ENCODE data around the gene ACTL7A.
"Not testable (repeated sequence)": the region's sequence is repeated elsewhere in the genome, so short reads cannot be mapped to it uniquely, and the experiment has no call there.

Gene ACTL7A, protein sequence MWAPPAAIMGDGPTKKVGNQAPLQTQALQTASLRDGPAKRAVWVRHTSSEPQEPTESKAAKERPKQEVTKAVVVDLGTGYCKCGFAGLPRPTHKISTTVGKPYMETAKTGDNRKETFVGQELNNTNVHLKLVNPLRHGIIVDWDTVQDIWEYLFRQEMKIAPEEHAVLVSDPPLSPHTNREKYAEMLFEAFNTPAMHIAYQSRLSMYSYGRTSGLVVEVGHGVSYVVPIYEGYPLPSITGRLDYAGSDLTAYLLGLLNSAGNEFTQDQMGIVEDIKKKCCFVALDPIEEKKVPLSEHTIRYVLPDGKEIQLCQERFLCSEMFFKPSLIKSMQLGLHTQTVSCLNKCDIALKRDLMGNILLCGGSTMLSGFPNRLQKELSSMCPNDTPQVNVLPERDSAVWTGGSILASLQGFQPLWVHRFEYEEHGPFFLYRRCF

DNA sequence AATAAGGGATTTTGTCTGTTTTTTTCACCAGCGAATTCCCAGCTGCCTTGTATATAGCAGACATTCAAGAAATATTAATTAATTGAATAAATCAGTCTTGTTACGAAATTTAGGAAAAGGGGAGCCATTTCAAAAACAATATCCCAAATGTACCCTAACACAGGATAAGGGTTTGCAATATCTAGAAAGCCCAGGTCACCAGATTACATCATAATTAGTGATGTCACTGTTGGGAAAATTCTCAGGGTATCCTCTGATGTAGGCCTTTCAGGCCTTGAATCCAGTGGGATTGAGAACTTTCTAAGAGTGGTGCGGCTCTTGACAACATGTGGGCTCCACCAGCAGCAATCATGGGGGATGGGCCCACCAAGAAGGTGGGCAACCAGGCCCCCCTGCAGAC is at the start of gene ACTL7A:
Gene ACTL7A (plus strand): TSS at position 270 of the 400 bp plus-strand sequence. CDS start 57 bp downstream, at position 327.
- no peak for DNase-seq (ENCODE audit: low spot score)

DNA sequence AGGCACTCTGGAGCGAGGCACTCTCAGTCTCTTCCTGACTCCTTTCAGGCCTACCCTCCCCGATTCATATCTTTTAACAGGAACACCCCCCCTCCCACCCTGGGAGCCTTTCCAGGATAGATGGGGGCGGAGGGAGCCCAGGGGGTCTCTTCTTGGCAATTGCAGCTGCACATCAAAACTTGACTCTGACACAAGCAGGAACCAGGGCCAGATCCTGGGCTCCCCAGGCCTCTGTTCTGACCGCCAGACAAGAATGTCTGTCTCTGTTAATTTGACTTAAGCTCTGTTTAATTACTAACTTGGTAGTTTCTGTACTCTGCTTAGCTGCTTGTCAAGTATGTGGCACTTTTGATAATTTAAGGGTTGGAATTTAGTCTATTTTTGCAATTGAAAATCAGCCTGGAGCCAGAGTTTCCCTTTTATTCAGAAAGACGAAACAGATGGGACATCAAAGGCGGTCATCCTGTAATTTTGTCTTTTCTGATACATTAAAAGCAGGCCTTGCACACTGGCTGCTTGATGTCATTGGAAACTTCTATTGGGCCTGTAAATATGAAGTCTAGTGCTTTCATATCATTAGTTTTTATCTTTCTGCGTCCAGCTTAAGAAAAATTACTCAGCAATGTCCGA is 49.6 kb upstream of the ACTL7A start:
- no peak for DNase-seq (ENCODE audit: low spot score)

DNA sequence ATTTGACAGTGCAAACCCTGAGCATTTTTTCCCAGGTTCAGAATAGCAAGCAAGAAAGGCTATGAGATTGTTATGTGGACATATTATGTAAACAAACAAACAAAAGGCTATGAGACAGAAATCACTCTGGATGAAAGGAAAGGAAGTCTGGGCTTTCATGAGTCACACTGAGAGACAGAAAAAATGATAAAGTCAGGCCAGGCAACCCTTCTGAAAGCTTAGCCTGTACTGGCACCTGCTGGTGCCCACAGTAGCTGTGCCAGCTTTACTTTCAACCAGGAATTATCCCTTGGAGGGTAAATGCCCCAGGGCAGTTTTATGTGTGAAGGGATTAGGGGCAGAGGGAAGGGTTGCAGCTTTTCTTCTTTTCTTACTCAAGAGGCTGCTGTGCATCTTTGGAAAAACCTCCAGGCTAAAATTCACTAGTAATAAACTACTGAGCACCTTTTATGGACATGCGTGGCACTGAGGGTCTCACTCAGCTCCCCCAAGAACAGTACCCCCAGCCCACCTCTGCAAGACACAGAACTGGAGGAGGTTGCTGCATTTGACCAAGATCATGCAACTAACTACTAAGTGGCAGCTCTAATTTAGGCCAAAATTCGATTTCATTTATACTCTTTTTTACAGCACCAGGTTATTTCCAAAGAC is 48.0 kb upstream of the ACTL7A start:
- no peak for DNase-seq (ENCODE audit: low spot score)

DNA sequence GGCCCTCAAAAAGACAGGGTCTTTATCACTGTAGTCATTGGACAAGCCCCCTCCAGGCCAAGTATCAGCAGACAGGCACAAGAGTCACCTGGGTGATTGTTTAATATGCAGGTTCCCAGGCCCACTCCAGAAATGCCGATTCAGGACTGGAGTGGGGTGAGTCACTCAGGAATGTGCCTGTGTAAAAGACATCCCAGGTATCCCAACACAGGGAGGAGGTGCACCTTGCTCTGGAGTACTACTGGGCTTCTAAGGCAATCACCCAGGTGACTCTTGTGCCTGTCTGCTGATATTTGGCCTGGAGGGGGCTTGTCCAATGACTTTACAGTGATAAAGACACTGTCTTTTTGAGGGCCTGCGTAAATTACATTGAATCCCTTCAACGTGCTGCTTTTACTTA is 46.9 kb upstream of the ACTL7A start:
- DNase-seq (ENCODE audit: low spot score): no peak

DNA sequence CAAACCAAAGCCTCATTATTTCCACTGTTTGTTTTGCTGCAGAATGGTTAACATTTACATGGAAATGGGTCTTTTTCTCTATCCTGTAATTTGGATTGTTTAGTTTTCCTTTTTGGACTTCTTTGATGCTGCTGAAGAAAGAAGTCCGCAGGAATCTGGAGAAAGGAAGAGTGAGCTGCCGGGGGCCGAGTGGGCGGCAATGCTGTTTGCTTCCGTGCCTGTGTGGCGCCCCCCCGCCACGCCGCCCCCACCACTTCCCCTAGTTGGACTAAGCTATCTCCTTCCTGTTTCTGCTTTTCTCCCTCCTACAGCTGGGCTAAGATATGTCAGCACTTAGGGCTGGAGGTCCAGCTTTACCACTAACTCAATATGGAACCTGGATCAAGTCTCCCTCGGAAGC is 46.0 kb upstream of the ACTL7A start:
- DNase-seq (ENCODE audit: low spot score): no peak

DNA sequence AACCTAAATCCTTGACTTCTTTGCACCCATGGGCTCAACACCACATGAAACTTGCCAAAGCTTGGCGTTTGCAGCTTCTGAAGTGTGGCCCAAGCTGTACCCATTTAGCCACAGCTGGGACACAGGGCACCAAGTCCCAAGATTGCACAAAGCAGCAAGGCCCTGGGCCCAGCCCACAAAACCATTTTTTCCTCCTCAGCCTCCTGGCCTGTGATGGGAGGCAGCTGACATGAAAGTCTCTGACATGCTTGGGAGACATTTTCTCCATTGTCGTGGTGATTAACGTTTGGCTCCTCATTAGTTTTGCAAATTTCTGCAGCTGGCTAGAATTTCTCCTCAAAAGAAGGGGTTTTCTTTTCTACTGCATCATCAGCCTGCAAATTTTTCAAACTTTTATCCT is 38.2 kb upstream of the ACTL7A start:
- no peak for DNase-seq (ENCODE audit: low spot score)

DNA sequence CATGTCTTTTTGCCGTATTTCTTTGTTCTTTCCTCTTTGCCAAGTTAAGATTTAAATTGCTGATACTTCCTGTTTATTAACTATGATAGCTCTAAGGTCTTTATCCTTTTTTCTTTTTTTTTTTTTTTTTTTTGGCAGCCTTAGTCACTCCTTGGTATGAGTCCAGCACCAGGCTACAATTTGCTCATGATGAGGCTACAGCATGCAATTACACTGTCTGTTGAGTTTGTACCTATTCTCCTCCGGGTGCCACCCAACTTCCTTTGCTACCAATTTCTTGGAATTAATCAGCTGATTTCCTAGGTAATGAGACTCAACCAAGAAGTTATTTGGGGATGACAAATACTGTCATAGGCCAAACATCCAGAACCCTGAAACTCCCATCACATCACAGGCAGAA is 31.8 kb upstream of the ACTL7A start:
- no peak for DNase-seq (ENCODE audit: low spot score)

DNA sequence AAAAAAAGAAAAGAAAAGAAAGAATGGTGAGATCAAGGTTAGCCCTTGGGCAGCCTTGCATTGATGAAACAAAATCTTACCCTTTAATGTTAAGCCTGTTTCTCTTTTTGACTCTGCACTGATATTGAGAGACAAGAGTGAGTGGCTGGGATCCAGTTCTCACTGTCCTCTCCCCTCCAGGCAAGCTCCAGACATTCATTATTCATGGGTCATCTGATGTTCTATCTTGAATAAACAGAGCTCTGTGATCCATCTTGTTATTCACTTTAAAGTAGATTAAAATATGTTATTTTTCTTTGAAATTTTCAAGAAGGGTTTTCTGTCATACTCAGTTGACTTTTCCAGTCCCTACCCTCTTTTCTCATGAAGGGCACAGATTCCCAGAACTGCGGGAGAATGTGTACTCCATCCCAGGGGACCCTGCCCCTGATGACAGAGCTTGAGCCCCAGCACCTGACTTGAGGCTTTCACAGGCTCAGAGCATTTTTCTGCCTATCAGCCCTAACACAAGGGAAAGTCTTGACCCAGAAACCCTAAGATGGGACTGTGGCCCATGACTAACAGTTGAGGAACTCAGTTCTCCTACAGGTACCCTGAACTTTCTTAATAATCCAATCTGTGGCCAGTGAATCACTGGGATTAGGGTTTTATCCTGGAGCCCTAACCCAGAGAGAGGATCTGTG is 30.4 kb upstream of the ACTL7A start:
- no peak for DNase-seq (ENCODE audit: low spot score)

DNA sequence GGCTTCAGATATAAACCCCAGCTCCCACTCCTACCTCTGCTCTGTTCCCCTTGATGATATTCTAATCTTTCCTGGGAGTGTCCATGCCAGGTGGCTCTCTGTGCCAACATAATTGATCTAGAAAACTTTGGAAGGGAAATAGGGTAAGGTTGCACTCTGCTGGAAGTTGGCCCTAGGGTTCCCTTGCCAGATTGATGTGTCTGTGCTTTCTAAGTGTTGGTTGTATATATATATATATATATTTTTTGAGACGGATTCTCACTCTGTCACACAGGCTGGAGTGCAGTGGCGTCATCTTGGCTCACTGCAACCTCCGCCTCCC is 29.9 kb upstream of the ACTL7A start:
- no peak for DNase-seq (ENCODE audit: low spot score)

DNA sequence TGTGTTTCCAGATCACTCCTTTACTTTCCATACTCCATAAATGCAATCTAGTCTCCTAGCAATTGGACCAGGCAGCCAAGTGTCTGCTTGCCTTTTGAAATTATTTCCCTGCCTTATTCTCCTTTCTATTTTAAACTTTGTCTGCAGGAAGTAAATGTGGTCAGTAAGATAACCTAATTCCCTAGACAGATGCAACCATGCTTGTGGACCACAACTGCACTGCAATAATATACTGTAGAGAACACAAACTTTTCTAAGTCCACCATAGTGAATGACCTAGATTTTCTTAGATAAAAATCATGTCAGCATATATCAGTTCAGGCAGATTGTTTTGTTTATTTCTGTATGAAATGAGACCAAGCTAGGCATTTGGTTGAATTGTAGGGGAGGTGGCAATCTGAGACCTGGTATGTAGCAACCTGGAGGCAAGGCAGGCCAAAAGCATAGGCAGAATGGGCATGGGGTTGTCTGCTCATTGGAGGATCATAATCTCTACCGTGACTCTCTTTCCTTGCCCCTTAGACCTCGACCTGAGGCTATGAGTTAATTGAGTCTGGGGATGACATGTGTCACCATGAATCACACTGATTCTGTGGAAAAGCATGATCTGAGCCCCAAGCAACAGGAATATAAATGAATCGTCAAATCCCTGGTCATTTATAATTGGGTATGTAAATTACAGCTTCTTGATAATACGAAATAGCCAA is 27.0 kb upstream of the ACTL7A start:
- DNase-seq (ENCODE audit: low spot score): no peak

DNA sequence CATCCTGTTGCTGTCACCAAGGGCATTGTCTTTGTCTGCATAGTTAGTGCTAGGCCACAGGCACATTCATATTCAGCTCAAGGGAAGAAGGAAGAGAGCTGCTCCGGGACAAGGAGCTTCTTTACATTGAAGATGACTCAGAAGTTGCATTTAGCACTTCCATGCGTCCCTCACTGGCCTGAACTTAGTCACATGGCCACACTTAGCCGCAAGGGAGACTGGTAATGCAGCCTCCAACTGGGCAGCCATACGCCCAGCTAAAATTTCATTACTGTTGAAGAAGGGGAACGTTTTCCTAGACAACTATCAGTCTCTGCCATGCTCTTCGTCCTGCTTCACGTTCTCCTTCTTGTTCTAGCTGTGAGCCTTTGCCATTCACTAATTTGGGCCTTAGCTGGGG is 26.2 kb upstream of the ACTL7A start:
- no peak for DNase-seq (ENCODE audit: low spot score)

DNA sequence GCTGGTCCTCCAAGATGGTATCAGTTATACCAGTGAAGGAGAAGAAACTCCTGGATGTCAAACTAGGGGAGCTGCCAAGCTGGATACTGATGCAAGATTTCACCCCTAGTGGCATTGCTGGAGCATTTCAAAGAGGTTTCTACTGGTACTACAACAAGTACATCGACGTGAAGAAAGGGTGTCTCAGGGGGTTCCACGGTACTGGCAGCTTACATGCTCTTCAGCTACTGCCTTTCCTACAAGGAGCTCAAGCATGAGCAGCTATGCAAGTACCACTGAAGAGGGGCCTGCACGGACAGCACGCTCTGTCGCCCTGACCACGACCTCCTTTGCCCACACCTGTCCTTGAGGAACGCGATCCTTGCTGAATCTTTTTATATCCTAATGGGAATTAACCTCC is 25.7 kb upstream of the ACTL7A start:
- no peak for DNase-seq (ENCODE audit: low spot score)

DNA sequence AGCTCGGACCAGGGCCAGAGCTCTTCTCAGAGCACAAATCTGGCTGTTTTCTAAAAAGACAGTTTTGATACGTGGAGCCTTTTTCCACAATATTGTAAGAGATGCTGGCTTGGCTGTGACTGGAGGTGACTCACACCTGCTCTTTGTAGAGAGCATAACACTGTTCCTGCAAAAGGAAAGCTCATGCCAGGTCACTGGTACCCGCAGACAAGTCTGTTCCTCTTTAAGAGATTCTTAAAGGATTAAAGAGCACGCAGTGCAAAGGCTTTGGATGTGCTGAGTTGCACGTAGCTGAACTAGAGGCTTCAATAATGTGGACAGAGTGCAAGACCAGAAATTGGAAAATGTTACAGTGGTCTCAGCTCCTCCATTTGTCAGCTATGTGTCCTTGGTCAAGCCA is 25.3 kb upstream of the ACTL7A start:
- no peak for DNase-seq (ENCODE audit: low spot score)

DNA sequence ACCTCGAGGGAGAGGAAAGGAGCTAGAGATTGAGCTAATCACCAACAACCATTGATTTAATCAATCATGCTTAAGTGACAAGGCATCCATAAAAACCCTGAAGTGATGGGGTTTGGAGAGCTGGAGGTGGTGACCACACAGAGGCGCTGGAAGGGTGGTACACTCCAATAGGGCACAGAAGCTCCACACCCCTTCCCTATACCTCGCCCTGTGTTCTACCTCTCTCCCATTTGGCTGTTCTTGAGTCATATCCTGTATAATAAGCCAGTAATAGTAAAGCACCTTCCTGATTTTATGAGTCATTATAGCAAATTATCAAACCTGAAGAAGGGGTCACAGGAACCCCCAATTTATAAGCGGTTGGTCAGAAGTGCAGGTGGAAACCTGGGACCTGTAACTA is 24.5 kb upstream of the ACTL7A start:
- DNase-seq (ENCODE audit: low spot score): no peak

DNA sequence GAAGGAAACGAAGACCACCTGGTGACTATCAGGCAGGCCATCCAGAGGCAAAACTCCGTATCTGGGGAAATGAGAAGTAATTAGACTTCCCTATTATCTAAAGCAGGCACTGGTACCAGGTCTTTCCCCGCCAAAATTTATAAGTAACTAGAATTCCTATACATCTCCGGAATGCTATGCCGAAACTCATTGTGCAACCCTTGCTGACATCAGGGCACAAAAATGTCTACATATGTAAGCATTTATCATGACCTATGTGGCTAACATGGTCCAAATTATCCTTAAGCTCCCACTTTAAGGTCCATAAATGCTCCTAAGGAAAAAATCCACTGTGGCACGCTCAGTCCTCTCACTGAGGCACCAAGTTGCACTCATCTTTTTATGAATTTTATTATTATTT is 24.0 kb upstream of the ACTL7A start:
- no peak for DNase-seq (ENCODE audit: low spot score)

DNA sequence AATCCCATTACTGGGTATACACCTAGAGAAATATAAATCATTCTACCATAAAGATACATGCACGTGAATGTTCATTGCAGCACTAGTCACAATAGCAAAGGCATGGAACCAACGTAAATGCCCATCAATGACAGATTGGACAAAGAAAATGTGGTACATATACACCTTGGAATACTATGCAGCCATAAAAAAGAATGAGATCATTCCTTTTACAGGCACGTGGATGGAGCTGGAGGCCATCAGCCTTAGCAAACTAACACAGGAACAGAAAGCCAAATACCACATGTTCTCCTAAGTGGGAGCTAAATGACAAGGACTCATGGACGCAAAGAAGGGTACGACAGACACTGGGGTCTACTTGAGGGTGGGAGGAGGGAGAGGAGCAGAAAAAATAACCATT is 22.5 kb upstream of the ACTL7A start:
- not testable (repeated sequence) for DNase-seq (ENCODE audit: low spot score)

DNA sequence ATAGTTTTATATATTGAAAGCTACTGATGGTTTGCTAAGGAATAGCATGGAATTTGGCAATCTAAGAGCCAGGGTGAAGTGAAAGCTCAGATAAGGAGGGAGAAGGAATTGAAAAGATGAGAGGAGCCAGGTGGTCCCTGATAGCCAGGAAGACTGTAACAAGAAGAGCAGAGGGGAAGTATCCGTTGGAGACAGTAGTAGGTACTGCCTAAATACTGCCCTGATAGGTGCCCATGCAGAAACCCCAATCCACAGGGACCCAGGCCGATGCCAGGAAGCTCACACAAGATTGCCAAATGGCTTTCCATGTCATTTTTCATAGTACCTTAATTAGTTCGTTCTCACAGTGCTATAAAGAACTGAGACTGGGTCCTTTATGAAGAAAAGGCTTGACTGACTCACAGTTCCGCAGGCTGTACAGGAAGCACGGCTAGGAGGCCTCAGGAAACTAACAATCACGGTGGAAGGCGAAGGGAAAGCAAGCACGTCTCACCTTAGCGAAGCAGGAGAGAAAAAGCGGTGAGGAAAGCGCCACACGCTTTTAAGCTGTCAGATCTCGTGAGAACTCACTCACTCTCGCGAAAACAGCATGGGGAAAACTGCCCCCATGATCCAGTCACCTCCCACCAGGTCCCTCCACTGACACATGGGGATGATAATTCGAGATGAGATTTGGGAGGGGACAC is 19.3 kb upstream of the ACTL7A start:
- no peak for DNase-seq (ENCODE audit: low spot score)

DNA sequence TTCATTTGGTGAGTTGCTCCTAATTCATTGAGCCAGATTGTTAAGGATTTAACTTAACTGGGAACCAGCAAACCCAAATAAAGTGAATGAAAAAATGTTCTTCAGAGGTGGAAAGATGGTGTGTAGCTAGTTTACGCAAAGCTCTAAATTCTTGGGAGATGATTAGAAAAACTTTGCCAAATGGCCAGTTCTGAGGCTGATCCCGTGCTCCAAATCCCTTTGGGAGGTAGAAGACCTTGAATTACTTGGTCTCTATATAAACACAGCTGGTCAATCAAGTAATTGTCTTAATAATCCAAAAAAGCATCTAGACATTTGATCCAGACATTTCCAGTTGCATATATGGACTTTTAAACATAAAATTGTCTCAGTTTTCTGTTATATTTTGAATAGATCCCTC is 17.7 kb upstream of the ACTL7A start:
- DNase-seq (ENCODE audit: low spot score): no peak

DNA sequence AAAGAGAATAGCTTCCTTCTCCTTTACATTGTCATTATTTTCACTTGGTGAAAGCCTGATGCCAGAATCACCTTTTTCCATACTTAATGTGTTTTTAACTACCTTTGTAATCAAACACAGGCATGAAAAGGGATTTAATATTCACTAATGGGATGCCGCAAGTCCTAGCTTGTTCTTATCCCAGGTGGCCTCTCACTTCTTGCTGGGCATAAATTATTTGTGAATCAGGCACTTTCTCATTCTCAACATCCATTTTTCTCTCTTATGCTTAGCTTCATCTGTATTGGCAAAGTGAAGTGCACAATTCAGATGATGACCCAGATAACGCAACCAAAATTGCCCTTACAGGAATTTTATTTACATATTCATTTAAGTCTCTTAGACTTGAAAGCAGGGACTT is 17.2 kb upstream of the ACTL7A start:
- no peak for DNase-seq (ENCODE audit: low spot score)

DNA sequence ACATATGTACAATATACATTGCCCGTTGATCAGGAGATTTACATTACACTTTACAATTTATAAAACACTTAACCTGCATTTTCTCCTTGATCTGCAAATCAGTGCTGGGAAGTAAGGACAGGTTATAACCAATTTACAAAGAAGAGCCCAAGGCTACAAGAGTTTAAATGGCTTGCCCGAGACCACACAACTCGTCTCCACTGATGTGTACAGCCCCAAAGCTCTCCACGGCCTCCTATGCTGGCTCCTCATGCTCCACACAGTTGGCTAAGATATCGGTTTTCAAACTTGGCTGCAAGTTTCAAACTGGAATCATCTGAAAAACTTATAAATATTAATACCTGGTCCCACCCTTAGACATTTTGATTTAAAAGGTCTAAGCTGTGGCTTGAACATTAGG is 16.6 kb upstream of the ACTL7A start:
- DNase-seq (ENCODE audit: low spot score): no peak

DNA sequence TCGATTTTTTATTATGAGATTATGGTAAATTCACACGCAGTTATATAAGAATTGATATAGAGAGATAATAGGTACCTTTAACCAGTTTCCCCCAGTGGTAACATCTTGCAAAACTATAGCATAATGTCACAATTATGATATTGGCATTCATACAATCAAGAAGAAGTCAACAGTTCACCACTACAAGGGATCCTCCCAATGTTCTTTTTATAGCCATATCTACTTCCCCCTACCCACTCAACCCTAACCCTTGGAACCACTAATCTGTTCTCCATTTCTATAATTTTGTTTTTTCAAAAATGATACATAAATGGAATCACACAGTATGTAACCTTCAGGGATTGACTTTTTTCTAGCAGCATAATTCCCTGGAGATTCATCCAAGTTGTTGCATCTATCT is 16.1 kb upstream of the ACTL7A start:
- DNase-seq (ENCODE audit: low spot score): no peak

DNA sequence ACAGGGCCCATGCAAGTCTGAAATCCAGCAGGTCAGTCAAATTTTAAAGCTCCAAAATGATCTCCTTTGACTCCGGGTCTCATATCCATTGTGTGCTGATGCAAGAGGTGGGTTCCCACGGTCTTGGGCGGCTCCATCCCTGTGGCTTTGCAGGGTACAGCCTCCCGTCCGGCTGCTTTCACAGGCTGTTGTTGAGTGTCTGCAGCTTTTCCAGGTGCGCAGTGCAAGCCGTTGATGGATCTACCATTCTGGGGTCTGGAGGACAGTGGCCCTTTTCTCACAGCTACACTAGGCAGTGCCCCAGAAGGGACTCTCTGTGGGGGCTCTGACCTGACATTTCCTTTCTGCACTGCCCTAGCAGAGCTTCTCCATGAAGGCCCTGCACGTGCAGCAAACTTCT is 13.8 kb upstream of the ACTL7A start:
- not testable (repeated sequence) for DNase-seq (ENCODE audit: low spot score)
